ENCODE results near the gene DCAF11. TPM values are rescaled to one million over a fixed set of nuclear protein-coding genes. Genes with fewer than 3 reads are reported as not detected.
A peak's percentile ranks its signal among the peaks of the same experiment; 100 is the strongest.

DCAF11 gene
- total and polyA plus RNA-seq, 2 donors, result 34.0 to 52.5 TPM

- Histone ChIP-seq H3K27ac (ENCODE audit: low read depth) (no peak overlapping the region), H3K4me1 (ENCODE audit: insufficient read depth) (no peaks in the 10 kb centered on the region), H3K36me3 (ENCODE audit: insufficient read depth) (no peaks in the 10 kb centered on the region), H3K4me3 (ENCODE audit: low read depth, low read length) (no peak overlapping the region)
- WGBS, result 84% methylated on average over 26 of the region's 26 CpGs
- no peak for DNase-seq (ENCODE audit: extremely low spot score)
Measured at GRCh38 chr14:24072881-24073877, 41.4 kb upstream of the DCAF11 start.

- no peaks in the 10 kb centered on the region for H3K36me3 ChIP-seq (ENCODE audit: insufficient read depth)
- WGBS, result 81% methylated on average over 11 of the region's 11 CpGs
- DNase-seq (ENCODE audit: extremely low spot score), result no peak
- H3K4me3 ChIP-seq (ENCODE audit: low read depth, low read length), result no peak overlapping the region
- no peaks in the 10 kb centered on the region for H3K4me1 ChIP-seq (ENCODE audit: insufficient read depth)
- no peak overlapping the region for H3K27ac ChIP-seq (ENCODE audit: low read depth)
Measured at GRCh38 chr14:24074625-24075484, 39.7 kb upstream of the DCAF11 start.

GRCh38 chr14:24075485-24076301 is 38.9 kb upstream of the DCAF11 start:
- H3K36me3 ChIP-seq (ENCODE audit: insufficient read depth), result no peaks in the 10 kb centered on the region

GRCh38 chr14:24076302-24076601 is 38.3 kb upstream of the DCAF11 start:
- WGBS, result 87% methylated on average over 10 of the region's 10 CpGs
- Histone ChIP-seq H3K27ac (ENCODE audit: low read depth) (no peak overlapping the region), H3K4me1 (ENCODE audit: insufficient read depth) (no peaks in the 10 kb centered on the region), H3K4me3 (ENCODE audit: low read depth, low read length) (no peak overlapping the region), H3K36me3 (ENCODE audit: insufficient read depth) (no peaks in the 10 kb centered on the region)
- no peak for DNase-seq (ENCODE audit: extremely low spot score)

More at GRCh38 chr14:24075485-24076301, 38.9 kb upstream of the DCAF11 start:
- Histone ChIP-seq H3K4me3 (ENCODE audit: low read depth, low read length) (no peak overlapping the region), H3K27ac (ENCODE audit: low read depth) (no peak overlapping the region), H3K4me1 (ENCODE audit: insufficient read depth) (no peaks in the 10 kb centered on the region)
- no peak for DNase-seq (ENCODE audit: extremely low spot score)
- WGBS, result 72% methylated on average over 11 of the region's 11 CpGs

- DNase-seq (ENCODE audit: extremely low spot score), result no peak
- no peaks in the 10 kb centered on the region for H3K4me1 ChIP-seq (ENCODE audit: insufficient read depth)
- WGBS, result 93% methylated on average over 23 of the region's 23 CpGs
- no peak overlapping the region for H3K27ac ChIP-seq (ENCODE audit: low read depth)
- H3K4me3 ChIP-seq (ENCODE audit: low read depth, low read length), result no peak overlapping the region
- H3K36me3 ChIP-seq (ENCODE audit: insufficient read depth), result no peaks in the 10 kb centered on the region
Measured at GRCh38 chr14:24077086-24077485, 37.5 kb upstream of the DCAF11 start.

- Histone ChIP-seq H3K4me3 (ENCODE audit: low read depth, low read length) (no peak overlapping the region), H3K27ac (ENCODE audit: low read depth) (no peak overlapping the region), H3K4me1 (ENCODE audit: insufficient read depth) (no peaks in the 10 kb centered on the region), H3K36me3 (ENCODE audit: insufficient read depth) (no peaks in the 10 kb centered on the region)
- WGBS, result 74% methylated on average over 3 of the region's 3 CpGs
- no peak for DNase-seq (ENCODE audit: extremely low spot score)
Measured at GRCh38 chr14:24078146-24078545, 36.4 kb upstream of the DCAF11 start.

- DNase-seq (ENCODE audit: extremely low spot score), result no peak
- no peaks in the 10 kb centered on the region for H3K4me1 ChIP-seq (ENCODE audit: insufficient read depth)
- no peak overlapping the region for H3K27ac ChIP-seq (ENCODE audit: low read depth)
- H3K4me3 ChIP-seq (ENCODE audit: low read depth, low read length), result no peak overlapping the region
- no peaks in the 10 kb centered on the region for H3K36me3 ChIP-seq (ENCODE audit: insufficient read depth)
- 85% methylated on average over 9 of the region's 9 CpGs for WGBS
Measured at GRCh38 chr14:24079491-24080141, 35.0 kb upstream of the DCAF11 start.

DNA sequence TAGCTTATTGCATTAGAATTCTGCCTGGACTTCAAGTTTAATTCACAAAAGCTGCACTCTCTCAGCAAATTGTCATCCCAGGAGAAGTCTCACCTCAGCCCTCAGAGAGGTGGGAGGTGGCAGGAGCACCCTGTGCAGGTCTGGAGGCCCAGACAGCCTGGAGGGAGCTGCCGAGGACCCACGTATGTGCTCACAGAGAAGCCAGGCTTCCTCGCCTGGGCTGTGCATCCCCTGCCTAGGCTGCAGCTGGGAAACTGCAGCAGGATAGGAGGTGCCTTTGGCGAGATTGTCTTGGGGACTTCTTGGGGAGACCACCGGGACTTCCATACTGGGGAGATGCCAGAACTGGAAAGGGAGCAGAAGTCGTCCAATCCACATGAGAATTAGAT is 34.4 kb upstream of the DCAF11 start:
- 85% methylated on average over 6 of the region's 6 CpGs for WGBS
- no peaks in the 10 kb centered on the region for H3K36me3 ChIP-seq (ENCODE audit: insufficient read depth)

GRCh38 chr14:24080888-24081738 is 33.5 kb upstream of the DCAF11 start:
- Histone ChIP-seq H3K36me3 (ENCODE audit: insufficient read depth) (no peaks in the 10 kb centered on the region), H3K27ac (ENCODE audit: low read depth) (no peak overlapping the region), H3K4me3 (ENCODE audit: low read depth, low read length) (peak overlapping the region; percentile 57), H3K4me1 (ENCODE audit: insufficient read depth) (no peaks in the 10 kb centered on the region)
- under 1% methylated on average over 74 of the region's 74 CpGs for WGBS
- peak; percentile 17 for DNase-seq (ENCODE audit: extremely low spot score)

More for the DNA sequence above, 34.4 kb upstream of the DCAF11 start:
- Histone ChIP-seq H3K4me3 (ENCODE audit: low read depth, low read length) (no peak overlapping the region), H3K27ac (ENCODE audit: low read depth) (no peak overlapping the region), H3K4me1 (ENCODE audit: insufficient read depth) (no peaks in the 10 kb centered on the region)
- DNase-seq (ENCODE audit: extremely low spot score), result no peak

DNA sequence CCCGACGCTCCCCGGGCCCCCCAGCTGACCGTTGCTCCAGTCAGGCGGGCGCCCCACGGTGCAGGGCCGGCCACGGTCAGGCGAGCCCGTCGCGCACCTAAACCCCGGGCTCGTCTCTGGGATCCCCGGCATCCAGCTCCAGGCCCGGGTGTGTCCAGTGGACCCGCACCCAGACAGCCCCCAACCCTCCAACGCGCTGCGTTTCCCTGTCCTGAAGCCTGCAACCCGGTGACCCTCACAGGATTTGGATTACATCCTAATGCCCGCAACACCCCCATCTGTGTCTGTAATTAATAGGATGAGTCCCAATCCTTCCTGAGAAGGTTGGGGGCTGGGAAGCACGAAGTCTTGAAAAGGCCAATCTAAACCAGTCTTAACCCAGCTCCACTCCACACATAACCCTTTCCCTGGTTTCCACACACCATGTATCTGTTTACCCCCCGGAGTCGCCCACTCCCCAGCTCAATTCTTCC is 32.8 kb upstream of the DCAF11 start:
- Histone ChIP-seq H3K36me3 (ENCODE audit: insufficient read depth) (no peaks in the 10 kb centered on the region), H3K27ac (ENCODE audit: low read depth) (no peak overlapping the region), H3K4me1 (ENCODE audit: insufficient read depth) (no peaks in the 10 kb centered on the region), H3K4me3 (ENCODE audit: low read depth, low read length) (peak overlapping the region; percentile 57)
- WGBS, result 23% methylated on average over 26 of the region's 26 CpGs
- no peak for DNase-seq (ENCODE audit: extremely low spot score)

DNA sequence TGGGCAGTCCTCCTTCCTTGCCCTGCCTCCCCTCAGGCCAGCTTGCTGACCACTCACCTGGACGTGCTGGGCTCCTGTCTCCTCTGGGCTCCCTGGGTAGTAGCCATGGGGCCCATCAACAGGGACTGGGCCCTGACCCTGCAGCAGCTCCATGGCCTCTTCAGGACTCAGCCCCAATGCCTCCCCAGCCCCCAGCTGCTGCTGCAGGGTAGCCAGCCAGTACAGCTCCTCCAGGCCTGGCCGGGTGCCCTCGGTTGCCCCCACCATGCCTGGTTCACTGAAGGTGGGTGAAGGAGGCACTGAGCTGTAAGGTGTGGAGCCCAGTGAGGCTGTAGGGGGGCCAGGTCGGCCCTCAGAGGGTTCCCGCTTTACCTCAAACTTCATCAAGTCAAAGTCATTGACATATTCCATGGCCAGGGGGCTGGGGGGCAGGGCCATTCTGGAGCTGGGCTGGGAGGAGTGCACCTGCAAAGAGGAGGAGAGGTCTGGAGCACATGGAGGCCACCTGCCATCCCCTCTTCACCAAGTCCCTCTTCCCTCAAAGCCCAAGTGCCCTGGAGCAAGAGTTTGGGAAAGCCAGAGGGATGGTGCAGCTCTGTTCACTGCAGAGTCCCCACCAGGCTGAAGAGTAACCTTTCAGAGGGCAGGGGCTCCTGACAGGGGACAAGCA is 32.0 kb upstream of the DCAF11 start:
- WGBS, result 95% methylated on average over 5 of the region's 5 CpGs
- no peak overlapping the region for H3K4me3 ChIP-seq (ENCODE audit: low read depth, low read length)
- DNase-seq (ENCODE audit: extremely low spot score), result no peak

GRCh38 chr14:24083462-24083861 is 31.1 kb upstream of the DCAF11 start:
- 92% methylated on average over 3 of the region's 3 CpGs for WGBS
- no peak overlapping the region for H3K4me3 ChIP-seq (ENCODE audit: low read depth, low read length)

More for the DNA sequence above, 32.0 kb upstream of the DCAF11 start:
- H3K27ac ChIP-seq (ENCODE audit: low read depth), result no peak overlapping the region
- no peaks in the 10 kb centered on the region for H3K4me1 ChIP-seq (ENCODE audit: insufficient read depth)
- H3K36me3 ChIP-seq (ENCODE audit: insufficient read depth), result no peaks in the 10 kb centered on the region

More at GRCh38 chr14:24083462-24083861, 31.1 kb upstream of the DCAF11 start:
- no peaks in the 10 kb centered on the region for H3K36me3 ChIP-seq (ENCODE audit: insufficient read depth)
- H3K4me1 ChIP-seq (ENCODE audit: insufficient read depth), result no peaks in the 10 kb centered on the region
- no peak overlapping the region for H3K27ac ChIP-seq (ENCODE audit: low read depth)
- DNase-seq (ENCODE audit: extremely low spot score), result no peak

Measured in urinary bladder (tissue), 4 donors.